Fibroblast of skin of right quadriceps (primary cell): Measurements from ENCODE around the gene DUS2.
"Not testable (repeated sequence)": the region's sequence is repeated elsewhere in the genome, so short reads cannot be mapped to it uniquely, and the experiment has no call there.

ENCODE experiments used
- DNase-seq: peaks from one replicate; pipeline ENCODE4 v3.0.0-alpha.2; 2013

The DUS2 gene

GRCh38 chr16:68093816-68094613, 70.9 kb downstream of the DUS2 start:
- DNase-seq, result peak; percentile 68

- DNase-seq, result no peak
Observed at GRCh38 chr16:68094614-68094934, 71.5 kb downstream of the DUS2 start.

GRCh38 chr16:68096491-68096890, 73.4 kb downstream of the DUS2 start:
- no peak for DNase-seq

- DNase-seq, result no peak
Observed at GRCh38 chr16:68097088-68097487, 74.0 kb downstream of the DUS2 start.

- no peak for DNase-seq
Observed at GRCh38 chr16:68097895-68098294, 74.8 kb downstream of the DUS2 start.

GRCh38 chr16:68100488-68100887, 77.4 kb downstream of the DUS2 start:
- no peak for DNase-seq

GRCh38 chr16:68105611-68106010, 82.5 kb downstream of the DUS2 start:
- no peak for DNase-seq

GRCh38 chr16:68107230-68107928, 84.3 kb downstream of the DUS2 start:
- DNase-seq, result not testable (repeated sequence)

GRCh38 chr16:68109156-68109555, 86.1 kb downstream of the DUS2 start:
- not testable (repeated sequence) for DNase-seq

- not testable (repeated sequence) for DNase-seq
Observed at GRCh38 chr16:68110611-68111010, 87.5 kb downstream of the DUS2 start.

GRCh38 chr16:68111379-68111778, 88.3 kb downstream of the DUS2 start:
- no peak for DNase-seq

GRCh38 chr16:68113059-68113761, 90.1 kb downstream of the DUS2 start:
- DNase-seq, result no peak

- no peak for DNase-seq
Observed at GRCh38 chr16:68113765-68114240, 90.7 kb downstream of the DUS2 start.

GRCh38 chr16:68114939-68115338, 91.9 kb downstream of the DUS2 start:
- DNase-seq, result peak; percentile 39

GRCh38 chr16:68115851-68116250, 92.8 kb downstream of the DUS2 start:
- DNase-seq, result no peak

- peak; percentile 15 for DNase-seq
Observed at GRCh38 chr16:68116256-68116867, 93.3 kb downstream of the DUS2 start.

GRCh38 chr16:68117884-68118283, 94.8 kb downstream of the DUS2 start:
- DNase-seq, result no peak

GRCh38 chr16:68118954-68119353, 95.9 kb downstream of the DUS2 start:
- not testable (repeated sequence) for DNase-seq

- DNase-seq, result not testable (repeated sequence)
Observed at GRCh38 chr16:68120496-68120895, 97.4 kb downstream of the DUS2 start.

- no peak for DNase-seq
Observed at GRCh38 chr16:68126395-68126794, 103.3 kb downstream of the DUS2 start.

GRCh38 chr16:68128577-68129305, 105.7 kb downstream of the DUS2 start:
- peak; percentile 14 for DNase-seq
